H1 (cell line): ENCODE results near the gene GALC. TPM values are rescaled to one million over a fixed set of nuclear protein-coding genes. Genes with fewer than 3 reads are reported as not detected.

Experiments used
- CTCF ChIA-PET: fragments of 300-600 bp; sonication (Branson Sonifier 250); formaldehyde crosslinking; loops from one replicate; lab custom pipeline; 2021; ENCODE audit not compliant: partially characterized antibody; lab: Charles Lee
- POLR2A ChIA-PET: fragments of 300-600 bp; sonication (Branson Sonifier 250); formaldehyde crosslinking; loops from one replicate; lab custom pipeline; 2021; ENCODE audit warnings: inconsistent platforms; ENCODE audit not compliant: partially characterized antibody; lab: Charles Lee
- DNase-seq, 2 experiments: peaks; one replicate each; pipeline versions ENCODE4 v3.0.0 to v3.0.0-alpha.2; 2010 to 2022; ENCODE audit warnings: low spot score in 2 of 2, low read depth in 1 of 2, mixed read lengths in 1 of 2
- FAIRE-seq: peaks from 2 replicates; lab custom pipeline; 2011; peaks lifted over from hg19 to GRCh38; lab: Jason Lieb, UNC
- H2AFZ ChIP-seq: 2 replicates; pipeline ENCODE4 v1.8.1; 2012; ENCODE audit warnings: low read length, inconsistent platforms
- H2AK5ac ChIP-seq: 2 replicates; pipeline ENCODE4 v1.6.1; 2013; ENCODE audit warnings: low read depth, low read length
- H2BK120ac ChIP-seq: replicated peaks from 2 replicates; pipeline ENCODE3; 2013; ENCODE audit warnings: low read depth, low read length, inconsistent platforms
- H2BK12ac ChIP-seq: 2 replicates; pipeline ENCODE4 v1.6.1; 2013; ENCODE audit warnings: low read depth, low read length
- H2BK15ac ChIP-seq: 2 replicates; pipeline ENCODE4 v1.6.1; 2013; ENCODE audit warnings: low read length
- H2BK20ac ChIP-seq: 2 replicates; pipeline ENCODE4 v1.6.1; 2013; ENCODE audit warnings: low read length
- H2BK5ac ChIP-seq: 2 replicates; pipeline ENCODE4 v1.6.1; 2013; ENCODE audit warnings: low read depth, low read length
- H3K14ac ChIP-seq: 2 replicates; pipeline ENCODE4 v1.6.1; 2013; ENCODE audit warnings: inconsistent platforms; ENCODE audit not compliant: insufficient read length
- H3K18ac ChIP-seq: 2 replicates; pipeline ENCODE4 v1.6.1; 2013; ENCODE audit warnings: low read length; ENCODE audit errors: extremely low read depth
- H3K23ac ChIP-seq: 2 replicates; pipeline ENCODE4 v1.6.1; 2013; ENCODE audit warnings: inconsistent platforms; ENCODE audit not compliant: insufficient read length
- H3K23me2 ChIP-seq: 2 replicates; pipeline ENCODE4 v1.6.1; 2013; ENCODE audit warnings: low read depth, low read length
- H3K27ac ChIP-seq: 2 replicates; pipeline ENCODE4 v1.6.1; 2011; ENCODE audit warnings: low read depth, low read length, inconsistent platforms
- H3K27me3 ChIP-seq, 4 experiments: replicated peaks in 1 of 4; 1 replicate in 1 of 4; 2 replicates in 3 of 4; pipeline versions ENCODE4 v1.6.1 to v1.8.1; 2011 to 2013; ENCODE audit warnings: low read length in 3 of 4, mild to moderate bottlenecking in 3 of 4, inconsistent platforms in 2 of 4, mixed read lengths in 2 of 4, moderate library complexity in 1 of 4; ENCODE audit not compliant: control insufficient read depth in 3 of 4, insufficient read depth in 3 of 4; ENCODE audit errors: extremely low read depth in 1 of 4
- H3K36me3 ChIP-seq, 4 experiments: 2 replicates each; pipeline versions ENCODE4 v1.6.1 to v1.8.1; 2011 to 2013; ENCODE audit warnings: mild to moderate bottlenecking in 4 of 4, low read length in 3 of 4, moderate library complexity in 2 of 4, control low read depth in 1 of 4, inconsistent platforms in 1 of 4; ENCODE audit not compliant: insufficient read depth in 4 of 4, control insufficient read depth in 2 of 4
- H3K4ac ChIP-seq: replicated peaks from 2 replicates; pipeline ENCODE3; 2013; ENCODE audit warnings: low read length, low read depth, mixed read lengths, inconsistent platforms; ENCODE audit not compliant: insufficient read length
- H3K4me1 ChIP-seq, 4 experiments: replicated peaks in 1 of 4; 1 replicate in 1 of 4; 2 replicates in 3 of 4; pipeline versions ENCODE4 v1.6.1 to v1.8.1; 2011 to 2013; ENCODE audit warnings: low read length in 3 of 4, inconsistent platforms in 2 of 4, mixed read lengths in 1 of 4; ENCODE audit not compliant: insufficient read depth in 4 of 4, control insufficient read depth in 3 of 4
- H3K4me2 ChIP-seq, 2 experiments: 2 replicates each; pipeline versions ENCODE4 v1.6.1 to v1.8.1; 2011 to 2013; ENCODE audit warnings: low read depth in 2 of 2, low read length in 2 of 2, control low read depth in 1 of 2, inconsistent platforms in 1 of 2, mild to moderate bottlenecking in 1 of 2; ENCODE audit not compliant: insufficient read depth in 1 of 2
- H3K4me3 ChIP-seq, 4 experiments: fragments of 200-600, 300-600 bp in 1 of 4; sonication (generic), shearing (Covaris generic), sonication (Bioruptor Twin) in 1 of 4; 2 replicates each; pipeline versions ENCODE4 v1.5.1 to v1.8.1; 2011 to 2016; ENCODE audit warnings: low read length in 4 of 4, low read depth in 3 of 4, control low read depth in 2 of 4, inconsistent platforms in 2 of 4, mild to moderate bottlenecking in 2 of 4, mixed read lengths in 1 of 4, moderate library complexity in 1 of 4; ENCODE audit not compliant: insufficient read depth in 2 of 4; ENCODE audit errors: extremely low read depth in 1 of 4
- H3K56ac ChIP-seq: replicated peaks from 2 replicates; pipeline ENCODE3; 2013; ENCODE audit warnings: low read depth, mild to moderate bottlenecking, mixed read lengths, low read length, inconsistent platforms; ENCODE audit not compliant: insufficient read length
- H3K79me1 ChIP-seq: 2 replicates; pipeline ENCODE4 v1.6.1; 2013; ENCODE audit warnings: low read depth, low read length, control low read depth
- H3K79me2 ChIP-seq, 2 experiments: 2 replicates each; pipeline versions ENCODE4 v1.6.1 to v1.8.1; 2012 to 2013; ENCODE audit warnings: low read length in 2 of 2, mild to moderate bottlenecking in 2 of 2, inconsistent platforms in 1 of 2; ENCODE audit not compliant: insufficient read depth in 2 of 2, control insufficient read depth in 1 of 2
- H3K9ac ChIP-seq, 4 experiments: replicated peaks in 1 of 4; 1 replicate in 1 of 4; 2 replicates in 3 of 4; pipeline versions ENCODE4 v1.6.1 to v1.8.1; 2011 to 2013; ENCODE audit warnings: low read depth in 3 of 4, low read length in 3 of 4, control low read depth in 2 of 4, mild to moderate bottlenecking in 2 of 4, moderate library complexity in 2 of 4, inconsistent platforms in 1 of 4; ENCODE audit errors: extremely low read depth in 1 of 4
- H3K9me3 ChIP-seq, 2 experiments: 2 replicates each; pipeline versions ENCODE4 v1.6.1 to v1.8.1; 2012 to 2013; ENCODE audit warnings: mild to moderate bottlenecking in 2 of 2, moderate library complexity in 2 of 2, control low read depth in 1 of 2, inconsistent platforms in 1 of 2, low read depth in 1 of 2, low read length in 1 of 2, mixed read lengths in 1 of 2; ENCODE audit not compliant: insufficient read depth in 2 of 2
- H4K20me1 ChIP-seq, 2 experiments: replicated peaks in 1 of 2; 2 replicates each; pipeline versions ENCODE3 to v1.8.1; 2011 to 2013; ENCODE audit warnings: inconsistent platforms in 2 of 2, low read length in 2 of 2, mild to moderate bottlenecking in 1 of 2; ENCODE audit not compliant: insufficient read depth in 2 of 2, control insufficient read depth in 1 of 2
- H4K5ac ChIP-seq: 2 replicates; pipeline ENCODE4 v1.6.1; 2013; ENCODE audit warnings: low read length, low read depth, mixed read lengths, inconsistent platforms; ENCODE audit not compliant: insufficient read length
- H4K8ac ChIP-seq: 2 replicates; pipeline ENCODE4 v1.8.0; 2013; ENCODE audit warnings: mild to moderate bottlenecking, moderate library complexity, low read length, inconsistent platforms; ENCODE audit not compliant: insufficient read depth; ENCODE audit errors: extremely low read depth
- H4K91ac ChIP-seq: replicated peaks from 2 replicates; pipeline ENCODE3; 2013; ENCODE audit warnings: low read length, mixed read lengths, inconsistent platforms; ENCODE audit not compliant: insufficient read length
- BACH1 ChIP-seq: IDR thresholded peaks from 2 replicates; pipeline ENCODE4 v1.6.1; 2012; ENCODE audit warnings: low read length, improper control_type of control experiment
- BCL11A ChIP-seq, 2 experiments: IDR thresholded peaks; one replicate each; pipeline ENCODE4 v1.6.1; 2011; ENCODE audit warnings: low read depth in 2 of 2, low read length in 2 of 2, mild to moderate bottlenecking in 2 of 2
- CBX8 ChIP-seq: fragments of 300-800, 300-1000 bp; sonication (generic); IDR thresholded peaks from 2 replicates; pipeline ENCODE4 v1.7.1; 2016; ENCODE audit warnings: low read depth, low read length, borderline replicate concordance
- EGR1 ChIP-seq: IDR thresholded peaks from 2 replicates; pipeline ENCODE4 v1.6.1; 2011; ENCODE audit warnings: low read depth, low read length, borderline replicate concordance
- FOSL1 ChIP-seq: IDR thresholded peaks from 2 replicates; pipeline ENCODE4 v1.6.1; 2011; ENCODE audit warnings: mild to moderate bottlenecking, low read depth, low read length, moderate library complexity; ENCODE audit not compliant: insufficient read depth
- KDM5A ChIP-seq: fragments of 200-600 bp; IDR thresholded peaks from 2 replicates; pipeline ENCODE4 v1.7.1; 2012; ENCODE audit warnings: mild to moderate bottlenecking, low read length, inconsistent platforms, mixed read lengths
- POLR2A ChIP-seq, 2 experiments: IDR thresholded peaks; 1 replicate in 1 of 2; 2 replicates in 1 of 2; pipeline ENCODE4 v1.6.1; 2011; ENCODE audit warnings: low read depth in 2 of 2, low read length in 2 of 2, mild to moderate bottlenecking in 2 of 2; ENCODE audit errors: control extremely low read depth in 1 of 2
- RAD21 ChIP-seq, 2 experiments: IDR thresholded peaks in 1 of 2; conservative IDR thresholded peaks in 1 of 2; 2 replicates each; pipeline ENCODE4 v1.6.1; 2011; ENCODE audit warnings: low read depth in 2 of 2, low read length in 2 of 2, improper control_type of control experiment in 1 of 2, inconsistent platforms in 1 of 2, mild to moderate bottlenecking in 1 of 2, moderate library complexity in 1 of 2
- RBBP5 ChIP-seq: IDR thresholded peaks from 2 replicates; pipeline ENCODE4 v1.7.1; 2012; ENCODE audit warnings: low read depth, mild to moderate bottlenecking, inconsistent platforms, low read length, moderate library complexity, borderline replicate concordance
- WGBS, 2 experiments: shearing (Covaris generic) in 1 of 2; methylation state at CpG; one replicate each; pipeline versions ENCODE4 v1.1.6 to v1.1.7; 2013 to 2015; ENCODE audit warnings: low lambda C conversion rate in 2 of 2, mixed read lengths in 2 of 2, inconsistent platforms in 1 of 2, low coverage in 1 of 2, missing lambda C conversion rate in 1 of 2; ENCODE audit not compliant: insufficient replicate concordance in 2 of 2, insufficient coverage in 1 of 2, insufficient read length in 1 of 2; ENCODE audit errors: extremely low coverage in 1 of 2, missing lambda C conversion rate in 1 of 2; 5-methylcytosine and 5-hydroxymethylcytosine counted together
- polyA plus RNA-seq, 7 experiments: library from polyadenylated mRNA; depleted of rRNA in 3 of 7; stranded (reverse) in 5 of 7; unstranded in 2 of 7; fragments of >200 nt in 5 of 7; fragments of 200-250 nt in 2 of 7; gene quantifications; 1 replicate in 5 of 7; 2 replicates in 1 of 7; 4 replicates in 1 of 7; pipeline versions ENCODE4 v1.2.1 to v1.2.3, GENCODE V29; 2011 to 2013; ENCODE audit warnings: missing spikeins in 2 of 7, mixed read lengths in 2 of 7
- total RNA-seq: library from RNA; stranded (reverse); fragmentation: NEBNext Ultra II Directional; extraction: Animal tissue kit (Norgen Biotek cat#: 25700); gene quantifications from 2 replicates; pipeline ENCODE4 v1.2.1, GENCODE V29; 2021
- TF ChIP-seq, protein P1 (sequence below): IDR thresholded peaks from 2 replicates; pipeline ENCODE4 v1.6.1; 2011; ENCODE audit warnings: low read length, improper control_type of control experiment

Gene GALC
- total and polyA plus RNA-seq, 2 of the 8 experiments (the other 6 are each of a cell fraction or from before 2014, with no cell fraction given), result 6.1 to 12.3 TPM

GRCh38 chr14:87989221-87989955 lies 3.6 kb downstream of the GALC start:
- DNase-seq, result no peak
- Histone ChIP-seq H3K27ac (no peak overlapping the region), H3K56ac (no peak overlapping the region), H3K23me2 (peaks cover 8% of the 10 kb centered on the region; the same call in 1 of the 2 replicates), H2BK12ac (no peak overlapping the region), H4K5ac (no peak overlapping the region), H3K9ac (no peak overlapping the region), H3K27me3 (no peaks in the 10 kb centered on the region), H2BK120ac (no peak overlapping the region), H3K9me3 (no peaks in the 10 kb centered on the region), H3K14ac (no peak overlapping the region), H4K20me1 (no peaks in the 10 kb centered on the region), H2BK5ac (no peak overlapping the region), H2AK5ac (no peak overlapping the region), H3K4me1 (peaks cover 0 to 3% (median 0%) of the 10 kb centered on the region in 4 experiments; a peak in 3 of 7 replicates), H3K4me3 (no peak overlapping the region), H3K23ac (no peak overlapping the region), H3K79me2 (no peaks in the 10 kb centered on the region), H3K4ac (no peak overlapping the region), H4K8ac (no peak overlapping the region), H4K91ac (no peak overlapping the region), H2BK20ac (no peak overlapping the region), H2BK15ac (no peak overlapping the region), H3K18ac (no peak overlapping the region), H3K79me1 (no peaks in the 10 kb centered on the region), H3K4me2 (no peak overlapping the region), H2AFZ (no peak overlapping the region), H3K36me3 (no peaks in the 10 kb centered on the region)
- no peak for FAIRE-seq
- POLR2A ChIA-PET, result no interaction called here
- CTCF ChIA-PET, result interaction anchor here (0.7 to 1.4 kb wide), 4 partner anchors 26 to 56 kb away, joined by 3 to 6 read pairs (median 4); no protein-coding TSS in a partner anchor
- 91% methylated on average over 5 of the region's 5 CpGs; no CpG with 5 or more reads in 1 of the 2 experiments for WGBS, 2 experiments
- TF ChIP-seq POLR2A (IDR thresholded peaks at IDR 0.05; ENCODE audit: control extremely low read depth in 1 of 2, low read depth in 2 of 2, low read length in 2 of 2) (no peak), KDM5A (no peak), BACH1 (no peak), BCL11A (IDR thresholded peaks at IDR 0.05; ENCODE audit: low read depth in 2 of 2, low read length in 2 of 2) (no peak), RBBP5 (no peak), FOSL1 (no peak), RAD21 (IDR thresholded peaks at IDR 0.05 in 1 of 2, conservative IDR thresholded peaks at IDR 0.05 in 1 of 2; ENCODE audit: low read depth in 2 of 2, low read length in 2 of 2) (no peak), EGR1 (no peak), CBX8 (no peak)
- TF ChIP-seq, protein P1, sequence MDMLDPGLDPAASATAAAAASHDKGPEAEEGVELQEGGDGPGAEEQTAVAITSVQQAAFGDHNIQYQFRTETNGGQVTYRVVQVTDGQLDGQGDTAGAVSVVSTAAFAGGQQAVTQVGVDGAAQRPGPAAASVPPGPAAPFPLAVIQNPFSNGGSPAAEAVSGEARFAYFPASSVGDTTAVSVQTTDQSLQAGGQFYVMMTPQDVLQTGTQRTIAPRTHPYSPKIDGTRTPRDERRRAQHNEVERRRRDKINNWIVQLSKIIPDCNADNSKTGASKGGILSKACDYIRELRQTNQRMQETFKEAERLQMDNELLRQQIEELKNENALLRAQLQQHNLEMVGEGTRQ, result no peak
